Tracheal epithelial cell (primary cell): ENCODE data around the gene OPTC. TPM values are rescaled to one million over a fixed set of nuclear protein-coding genes. Genes with fewer than 3 reads are reported as not detected.

ENCODE experiments used
- total RNA-seq: library from RNA; depleted of rRNA; stranded (reverse); fragments of >200 nt; gene quantifications from 2 replicates; pipeline ENCODE4 v1.2.1, GENCODE V29; 2014

OPTC gene
- not detected in 2 replicates for total RNA-seq

GRCh38 chr1:203493901-203494300, at the start of gene OPTC:
TSS of gene OPTC (plus strand) at chr1:203494153. CDS start at chr1:203496006, 1,853 bp downstream.

GRCh38 chr1:203475012-203475981, 18.7 kb upstream of the OPTC start, which contains the start of gene PRELP:
TSS of gene PRELP (plus strand) at chr1:203475806. CDS start at chr1:203483185, 7,379 bp downstream.

Other genes with a start within 250 kb of the OPTC start
- gene BTG2, start 188.6 kb upstream of the OPTC start, total RNA-seq = 39.2 and 43.9 TPM in 2 replicates
- gene FMOD, start 143.0 kb upstream of the OPTC start, total RNA-seq = under 0.01 TPM in 1 of 2 replicates, not detected in the other
- gene PRELP, start 18.3 kb upstream of the OPTC start, total RNA-seq = not detected in 2 replicates
- 73.5 and 98.8 TPM in 2 replicates for gene ATP2B4, start 132.7 kb downstream of the OPTC start, total RNA-seq